ENCODE data around the gene RPL4. TPM values are rescaled to one million over a fixed set of nuclear protein-coding genes. Genes with fewer than 3 reads are reported as not detected.

RPL4 gene
- polyA plus RNA-seq, 1 experiment = 4,914 TPM

GRCh38 chr15:66523926-66524325 is 19.3 kb upstream of the RPL4 start:
- no peaks in the 10 kb centered on the region for H3K27me3 ChIP-seq (ENCODE audit: control insufficient read depth, insufficient read depth, low read length)
- ChIA-PET POLR2A (no interaction called here), CTCF (interaction anchor here (1.1 kb wide), 1 partner anchor 43 kb away, joined by 3 read pairs; no protein-coding TSS in a partner anchor)
- no peak for TF ChIP-seq CTCF (IDR thresholded peaks at IDR 0.05; ENCODE audit: insufficient read depth, low read depth, low read length)
- no peaks in the 10 kb centered on the region for H3K36me3 ChIP-seq (ENCODE audit: control insufficient read depth, insufficient read depth, low read length)
- DNase-seq (ENCODE audit: low read depth) = no peak
- no peak overlapping the region for H3K4me3 ChIP-seq (ENCODE audit: low read depth, low read length)

- Histone ChIP-seq H3K4me3 (ENCODE audit: low read depth, low read length) (no peak overlapping the region), H3K27me3 (ENCODE audit: control insufficient read depth, insufficient read depth, low read length) (no peaks in the 10 kb centered on the region), H3K36me3 (ENCODE audit: control insufficient read depth, insufficient read depth, low read length) (peaks cover 2% of the 10 kb centered on the region; the same call in 1 of the 2 replicates)
- TF ChIP-seq CTCF (IDR thresholded peaks at IDR 0.05; ENCODE audit: insufficient read depth, low read depth, low read length) = no peak
- DNase-seq (ENCODE audit: low read depth) = no peak
- ChIA-PET CTCF (interaction anchor here (1.5 kb wide), 1 partner anchor 14 kb away, joined by 3 read pairs; no protein-coding TSS in a partner anchor), POLR2A (no interaction called here)
These were observed 11.3 kb upstream of the RPL4 start for GRCh38 chr15:66515901-66516322.

GRCh38 chr15:66514586-66514985 is 9.9 kb upstream of the RPL4 start:
- CTCF ChIA-PET = interaction anchor here (0.6 to 1.5 kb wide), 3 partner anchors 16 to 337 kb away, joined by 3 read pairs; no protein-coding TSS in a partner anchor
- POLR2A ChIA-PET = no interaction called here
- Histone ChIP-seq H3K36me3 (ENCODE audit: control insufficient read depth, insufficient read depth, low read length) (peaks cover 2% of the 10 kb centered on the region; the same call in 1 of the 2 replicates), H3K27me3 (ENCODE audit: control insufficient read depth, insufficient read depth, low read length) (no peaks in the 10 kb centered on the region), H3K4me3 (ENCODE audit: low read depth, low read length) (no peak overlapping the region)
- no peak for DNase-seq (ENCODE audit: low read depth)
- TF ChIP-seq CTCF (IDR thresholded peaks at IDR 0.05; ENCODE audit: insufficient read depth, low read depth, low read length) = no peak

GRCh38 chr15:66508293-66508883 is 3.7 kb upstream of the RPL4 start:
- ChIA-PET CTCF (interaction anchor here (2.4 kb wide), 1 partner anchor 11 kb away, joined by 13 read pairs; the partner anchor contains the start of gene SNAPC5), POLR2A (no interaction called here)
- DNase-seq (ENCODE audit: low read depth) = no peak
- Histone ChIP-seq H3K4me3 (ENCODE audit: low read depth, low read length) (no peak overlapping the region), H3K27me3 (ENCODE audit: control insufficient read depth, insufficient read depth, low read length) (no peaks in the 10 kb centered on the region), H3K36me3 (ENCODE audit: control insufficient read depth, insufficient read depth, low read length) (no peaks in the 10 kb centered on the region)
- no peak for TF ChIP-seq CTCF (IDR thresholded peaks at IDR 0.05; ENCODE audit: insufficient read depth, low read depth, low read length)

- CTCF ChIA-PET = interaction anchor here (0.5 to 2.4 kb wide), 3 partner anchors 8 to 30 kb away, joined by 4 to 13 read pairs (median 5); partner anchors contain the start of gene SNAPC5
- H3K27me3 ChIP-seq (ENCODE audit: control insufficient read depth, insufficient read depth, low read length) = no peaks in the 10 kb centered on the region
- no peak for TF ChIP-seq CTCF (IDR thresholded peaks at IDR 0.05; ENCODE audit: insufficient read depth, low read depth, low read length)
- peak overlapping the region; percentile 84 for H3K4me3 ChIP-seq (ENCODE audit: low read depth, low read length)
- H3K36me3 ChIP-seq (ENCODE audit: control insufficient read depth, insufficient read depth, low read length) = peaks cover 4% of the 10 kb centered on the region
- POLR2A ChIA-PET = no interaction called here
- no peak for DNase-seq (ENCODE audit: low read depth)
These were observed 1.2 kb upstream of the RPL4 start for GRCh38 chr15:66505818-66506217.
